GM19324 (cell line): ENCODE measurements around the gene ATP6V0B.

Experiments used
- ATAC-seq: cut with Tn5 transposase; IDR thresholded peaks from one replicate; pipeline ENCODE4 v1.9.1; 2021; ENCODE audit warnings: mild to moderate bottlenecking, moderate library complexity; ENCODE audit not compliant: unreplicated experiment, low FRiP score

Gene ATP6V0B

DNA sequence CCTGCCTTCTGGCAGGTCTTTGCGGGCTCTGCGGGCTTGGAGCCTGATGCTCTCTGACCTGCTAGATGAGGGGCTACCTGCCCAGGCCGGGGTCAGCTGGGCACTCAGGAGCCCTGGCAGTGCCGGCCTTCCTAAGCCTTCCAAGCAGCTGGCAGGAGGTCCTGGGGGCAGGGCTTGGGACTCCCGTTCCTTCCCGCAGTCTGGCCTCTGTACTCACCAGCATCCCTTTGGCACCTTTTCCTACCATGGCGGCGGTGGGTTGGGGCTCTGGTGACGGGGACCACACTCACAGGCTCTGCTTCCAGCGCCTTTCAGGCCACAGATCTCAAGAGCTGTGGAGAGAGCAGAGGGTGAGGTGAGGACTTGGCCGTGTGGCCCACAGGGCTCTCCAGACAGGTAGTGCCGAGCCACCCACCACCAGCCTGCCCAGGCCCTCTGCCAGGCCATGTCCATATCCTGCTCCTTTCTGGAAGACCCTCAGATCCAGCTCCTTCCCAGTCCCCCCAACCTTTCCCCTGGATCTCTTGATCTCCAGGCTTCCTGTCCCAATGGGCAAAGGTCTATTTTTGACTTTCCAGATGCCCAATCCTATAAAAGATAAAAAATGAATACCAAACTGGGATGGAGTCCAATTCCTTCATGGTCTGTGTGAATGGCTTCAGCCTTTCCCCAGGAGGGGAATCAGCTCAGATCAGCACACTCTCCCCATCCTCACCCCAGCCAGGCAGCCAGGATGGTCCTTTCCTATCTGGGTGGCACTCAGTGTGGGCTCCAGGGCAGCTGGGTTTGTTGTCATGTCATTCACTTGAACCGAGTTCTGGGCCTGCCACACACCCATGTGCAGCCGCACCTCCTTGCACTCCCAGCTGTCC lies 49.5 kb downstream of the ATP6V0B start:
- ATAC-seq, result no peak

DNA sequence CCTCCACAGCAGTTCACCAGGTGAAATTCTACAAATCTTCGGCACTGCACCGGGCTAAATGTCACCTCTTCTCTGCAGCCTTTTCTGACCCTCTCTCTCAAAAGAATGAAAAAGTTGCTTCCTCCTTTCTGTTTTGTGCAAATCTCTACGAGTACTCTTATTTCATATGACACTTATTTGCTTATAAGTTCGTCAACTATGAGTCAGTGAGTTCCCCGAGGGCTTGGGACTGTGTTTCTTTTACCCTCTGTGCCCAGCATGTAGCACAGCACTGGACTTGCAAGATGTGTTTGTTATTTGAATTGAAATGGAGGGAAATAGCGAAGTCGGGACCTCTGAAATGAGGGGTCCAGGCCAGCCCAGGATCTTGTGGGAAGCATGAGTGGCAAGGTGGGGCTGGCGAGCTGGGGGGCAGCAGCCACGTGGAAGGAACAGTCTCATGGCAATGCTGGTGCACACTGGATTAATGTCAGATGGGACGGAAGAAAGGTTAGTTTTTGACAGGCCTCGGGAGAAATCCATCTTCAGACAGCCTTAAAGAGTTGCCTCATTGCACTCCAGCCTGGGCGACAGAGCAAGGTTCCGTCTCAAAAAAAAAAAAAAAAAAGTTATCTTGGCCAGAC lies 50.3 kb downstream of the ATP6V0B start:
- no peak for ATAC-seq

DNA sequence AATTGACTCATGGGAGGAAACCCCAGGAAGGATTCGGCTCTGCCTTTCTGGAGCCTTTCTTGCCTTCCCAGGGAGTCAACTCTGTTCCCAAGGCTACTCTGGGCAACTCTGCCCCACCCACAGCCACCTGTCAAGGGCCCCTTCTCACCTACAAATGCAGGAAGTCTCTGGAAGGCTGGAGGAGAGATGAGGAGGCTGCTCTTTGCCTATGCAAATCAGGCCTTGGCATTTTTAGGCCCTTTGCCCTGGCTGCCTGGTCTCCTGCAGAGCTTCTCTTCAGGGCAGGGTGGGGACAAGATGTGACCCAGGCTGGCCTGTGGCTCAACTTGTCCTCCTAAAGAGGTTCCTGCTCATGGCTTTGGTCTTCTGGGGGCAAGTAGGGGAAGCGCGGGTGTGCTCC lies 51.1 kb downstream of the ATP6V0B start:
- ATAC-seq, result no peak

DNA sequence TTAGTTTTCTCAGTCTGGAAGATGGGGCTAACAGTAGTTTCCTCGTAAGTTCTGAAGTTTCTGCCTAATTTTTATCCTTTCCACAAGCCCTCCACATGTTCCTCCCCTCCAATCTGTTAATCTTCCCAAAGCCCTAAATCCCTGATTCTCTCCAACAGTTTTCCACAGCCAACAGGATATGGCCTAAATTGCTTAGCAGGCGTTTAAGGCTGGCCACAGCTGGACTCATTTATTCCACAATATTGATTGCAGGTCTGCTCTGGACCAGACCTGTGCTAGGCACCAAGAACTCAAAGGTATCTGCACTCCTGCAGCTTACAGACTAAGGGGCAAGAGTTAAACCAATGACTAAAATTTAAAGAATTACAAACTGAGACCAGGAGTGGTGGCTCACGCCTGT lies 52.6 kb downstream of the ATP6V0B start:
- no peak for ATAC-seq
